Suprapubic skin (tissue), 4 donors: ENCODE results near the gene SNX1. TPM values are rescaled to one million over a fixed set of nuclear protein-coding genes. Genes with fewer than 3 reads are reported as not detected.

Experiments used
- DNase-seq, 2 donors: peaks; one replicate each; pipeline ENCODE4 v3.0.0-alpha.2; 2019; ENCODE audit warnings: low spot score in 2 of 2
- H3K27ac ChIP-seq: fragments of 200-600 bp; sonication (generic); one replicate; pipeline ENCODE4 v1.5.1; 2019
- H3K27me3 ChIP-seq: fragments of 200-600 bp; sonication (generic); one replicate; pipeline ENCODE4 v1.5.1; 2019
- H3K36me3 ChIP-seq: fragments of 200-600 bp; sonication (generic); one replicate; pipeline ENCODE4 v1.5.1; 2019
- H3K4me1 ChIP-seq: fragments of 200-600 bp; sonication (generic); one replicate; pipeline ENCODE4 v1.5.1; 2019
- H3K4me3 ChIP-seq: fragments of 200-600 bp; sonication (generic); one replicate; pipeline ENCODE4 v1.5.1; 2019; ENCODE audit warnings: mild to moderate bottlenecking
- H3K9me3 ChIP-seq: fragments of 200-600 bp; sonication (generic); one replicate; pipeline ENCODE4 v1.5.1; 2019
- EP300 ChIP-seq: sonication (generic); formaldehyde crosslinking; IDR thresholded peaks from one replicate; pipeline ENCODE4 v1.6.1; 2017; ENCODE audit warnings: antibody characterized with exemption
- POLR2A ChIP-seq, 2 donors: fragments of 450-650 bp; IDR thresholded peaks; one replicate each; pipeline ENCODE4 v1.6.1; 2017; ENCODE audit warnings: antibody characterized with exemption in 2 of 2, mild to moderate bottlenecking in 2 of 2, moderate library complexity in 2 of 2
- POLR2AphosphoS5 ChIP-seq, 3 donors: sonication (generic); formaldehyde crosslinking; IDR thresholded peaks; one replicate each; pipeline ENCODE4 v1.6.1; 2017; ENCODE audit warnings: antibody characterized with exemption in 3 of 3
- WGBS: methylation state at CpG from one replicate; pipeline ENCODE4 v1.1.5; 2018; 5-methylcytosine and 5-hydroxymethylcytosine counted together
- total RNA-seq, 4 donors: library from RNA; depleted of rRNA; stranded (reverse); fragments of >200 nt; gene quantifications; one replicate each; pipeline ENCODE4 v1.1.0, GENCODE V29; 2016
- TF ChIP-seq, protein P1 (sequence below), 2 donors: fragments of 200-600 bp in 1 of 2; fragments of 450-650 bp in 1 of 2; sonication (generic) in 1 of 2; IDR thresholded peaks; one replicate each; pipeline ENCODE4 v1.5.1; 2016 to 2019; ENCODE audit warnings: antibody characterized with exemption in 2 of 2, mild to moderate bottlenecking in 1 of 2, moderate library complexity in 1 of 2

The SNX1 gene
- total RNA-seq, 4 donors from 2014 or later, result 56.4 to 96.6 (median 68.6) TPM

DNA sequence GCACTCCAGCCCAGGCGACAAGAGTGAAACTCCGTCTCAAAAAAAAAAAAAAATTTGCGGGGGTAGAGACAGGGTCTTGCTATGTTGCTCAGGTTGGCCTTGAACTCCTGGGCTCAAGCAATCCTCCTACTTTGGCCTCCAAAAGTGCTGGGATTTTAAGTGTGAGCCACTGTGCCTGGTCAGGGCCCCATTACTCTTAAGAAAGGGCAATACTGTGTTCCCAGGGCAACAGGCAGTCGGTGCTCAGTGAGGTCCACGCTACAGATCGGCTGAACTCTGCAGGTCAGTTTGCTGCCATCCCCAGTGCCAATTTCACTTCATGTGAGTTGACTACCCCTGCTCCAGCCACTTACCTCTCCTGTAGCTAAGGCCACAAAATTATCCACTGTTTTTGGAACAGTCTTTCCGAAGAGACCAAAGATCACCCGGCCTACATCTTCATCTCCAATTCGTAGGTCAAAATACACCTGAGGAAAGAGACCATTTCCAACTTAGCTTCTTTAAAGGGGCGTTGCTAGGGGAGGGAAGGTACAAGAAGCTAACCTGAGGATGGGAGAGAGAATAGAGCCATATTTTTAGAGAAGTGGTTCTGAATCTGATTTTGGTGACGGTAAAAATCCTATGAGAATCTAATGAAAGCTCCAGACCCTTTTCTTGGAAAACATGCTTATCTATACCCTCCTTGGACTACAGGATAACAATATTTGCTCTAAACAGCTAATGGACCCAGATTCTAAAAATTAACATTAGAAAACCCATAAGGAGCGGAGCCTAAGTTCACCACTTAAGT lies 66.1 kb downstream of the SNX1 start:
- Histone ChIP-seq H3K4me1 (peaks cover 45% of the 10 kb centered on the region), H3K27ac (peak overlapping the region; percentile 79), H3K9me3 (no peaks in the 10 kb centered on the region), H3K4me3 (peak overlapping the region; percentile 94), H3K36me3 (peaks cover 47% of the 10 kb centered on the region), H3K27me3 (no peaks in the 10 kb centered on the region)
- DNase-seq, result peak in 1 of 2 donors; percentile 7
- TF ChIP-seq, protein P1, sequence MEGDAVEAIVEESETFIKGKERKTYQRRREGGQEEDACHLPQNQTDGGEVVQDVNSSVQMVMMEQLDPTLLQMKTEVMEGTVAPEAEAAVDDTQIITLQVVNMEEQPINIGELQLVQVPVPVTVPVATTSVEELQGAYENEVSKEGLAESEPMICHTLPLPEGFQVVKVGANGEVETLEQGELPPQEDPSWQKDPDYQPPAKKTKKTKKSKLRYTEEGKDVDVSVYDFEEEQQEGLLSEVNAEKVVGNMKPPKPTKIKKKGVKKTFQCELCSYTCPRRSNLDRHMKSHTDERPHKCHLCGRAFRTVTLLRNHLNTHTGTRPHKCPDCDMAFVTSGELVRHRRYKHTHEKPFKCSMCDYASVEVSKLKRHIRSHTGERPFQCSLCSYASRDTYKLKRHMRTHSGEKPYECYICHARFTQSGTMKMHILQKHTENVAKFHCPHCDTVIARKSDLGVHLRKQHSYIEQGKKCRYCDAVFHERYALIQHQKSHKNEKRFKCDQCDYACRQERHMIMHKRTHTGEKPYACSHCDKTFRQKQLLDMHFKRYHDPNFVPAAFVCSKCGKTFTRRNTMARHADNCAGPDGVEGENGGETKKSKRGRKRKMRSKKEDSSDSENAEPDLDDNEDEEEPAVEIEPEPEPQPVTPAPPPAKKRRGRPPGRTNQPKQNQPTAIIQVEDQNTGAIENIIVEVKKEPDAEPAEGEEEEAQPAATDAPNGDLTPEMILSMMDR (IDR thresholded peaks at IDR 0.05), result no peak
- TF ChIP-seq POLR2A (IDR thresholded peaks at IDR 0.05) (no peak), EP300 (no peak), POLR2AphosphoS5 (IDR thresholded peaks at IDR 0.05) (no peak)
- 54% methylated on average over 12 of the region's 12 CpGs for WGBS

DNA sequence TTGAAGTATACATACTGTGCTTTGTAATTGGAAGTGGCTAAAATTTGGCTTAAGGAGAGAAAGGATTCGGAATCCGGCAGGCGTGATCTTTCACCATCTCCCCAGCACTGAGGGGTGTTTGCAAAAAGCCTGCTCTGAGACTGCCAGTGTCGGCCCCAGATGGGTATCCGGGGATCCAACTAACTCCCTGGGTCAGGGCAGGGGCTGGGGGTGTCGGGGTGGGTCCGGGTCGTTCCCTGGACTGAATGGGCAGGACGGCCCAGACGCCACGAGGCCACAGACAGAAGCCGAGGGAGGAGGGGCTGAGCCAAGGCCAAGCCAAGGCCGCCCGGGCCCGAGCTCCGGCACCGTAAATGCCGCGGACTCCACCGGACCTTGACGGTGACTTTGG lies 66.7 kb downstream of the SNX1 start:
- no peaks in the 10 kb centered on the region for H3K27me3 ChIP-seq
- peak; percentile 79 to 82 for DNase-seq
- peak overlapping the region; percentile 94 for H3K4me3 ChIP-seq
- H3K36me3 ChIP-seq, result peaks cover 41% of the 10 kb centered on the region
- TF ChIP-seq POLR2AphosphoS5 (IDR thresholded peaks at IDR 0.05) (no peak), POLR2A (IDR thresholded peaks at IDR 0.05) (no peak), EP300 (no peak)
- TF ChIP-seq, protein P1 (IDR thresholded peaks at IDR 0.05), result no peak
- WGBS, result 2% methylated on average over 15 of the region's 21 CpGs
- peak overlapping the region; percentile 79 for H3K27ac ChIP-seq
- peaks cover 45% of the 10 kb centered on the region for H3K4me1 ChIP-seq
- no peaks in the 10 kb centered on the region for H3K9me3 ChIP-seq

DNA sequence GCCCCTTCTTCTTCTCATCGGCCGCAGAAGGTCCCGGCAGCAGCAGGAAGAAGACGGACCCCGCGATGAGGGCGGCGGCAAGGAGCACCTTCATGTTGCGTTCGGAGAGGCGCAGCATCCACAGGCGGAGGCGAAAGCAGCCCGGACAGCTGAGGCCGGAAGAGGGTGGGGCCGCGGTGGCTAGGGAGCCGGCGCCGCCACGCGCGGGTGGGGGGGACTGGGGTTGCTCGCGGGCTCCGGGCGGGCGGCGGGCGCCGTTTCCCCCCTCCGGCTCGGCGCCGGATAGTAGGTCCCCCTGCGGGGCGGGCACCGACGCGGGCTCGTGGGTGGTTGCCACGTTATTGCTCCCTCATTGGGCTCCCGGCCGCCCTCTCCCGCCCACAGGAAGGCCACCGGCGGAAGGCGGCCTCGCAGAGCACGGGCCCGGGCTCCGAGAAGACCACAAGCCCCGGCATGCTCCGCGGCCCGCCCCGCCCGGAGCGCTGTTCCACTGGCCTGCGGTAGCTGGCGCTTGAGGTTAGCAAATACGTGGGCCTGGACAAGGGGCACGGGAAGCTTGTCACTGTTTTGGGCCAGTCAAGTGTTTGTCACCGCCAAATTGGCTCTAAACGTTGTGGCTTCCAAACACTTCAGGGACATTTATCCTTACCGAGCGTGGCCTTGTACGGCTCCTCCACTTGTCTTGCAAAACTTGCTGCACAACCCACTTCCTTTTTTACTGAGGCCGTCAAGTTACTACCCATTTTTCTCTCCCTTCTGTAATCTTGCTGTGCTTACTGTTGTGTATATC lies 67.3 kb downstream of the SNX1 start, which contains the start of gene PPIB:
PPIB (minus strand) TSS at position 154 of the 790 bp plus-strand sequence; CDS start at position 118, 36 bp downstream.
- Histone ChIP-seq H3K9me3 (no peaks in the 10 kb centered on the region), H3K4me3 (peak within 1 kb of the TSS; percentile 94), H3K4me1 (peaks cover 45% of the 10 kb centered on the region), H3K36me3 (peaks cover 35% of the 10 kb centered on the region), H3K27ac (peak within 1 kb of the TSS; percentile 79), H3K27me3 (no peaks in the 10 kb centered on the region)
- DNase-seq, result peak; percentile 98
- TF ChIP-seq POLR2A (IDR thresholded peaks at IDR 0.05) (peak in 1 of 2 donors; percentile 70), EP300 (no peak), POLR2AphosphoS5 (IDR thresholded peaks at IDR 0.05) (peak; percentile 43 to 90 (median 87))
- TF ChIP-seq, protein P1 (IDR thresholded peaks at IDR 0.05), result peak in 1 of 2 donors; percentile 24
- 1% methylated on average over 40 of the region's 69 CpGs for WGBS

DNA sequence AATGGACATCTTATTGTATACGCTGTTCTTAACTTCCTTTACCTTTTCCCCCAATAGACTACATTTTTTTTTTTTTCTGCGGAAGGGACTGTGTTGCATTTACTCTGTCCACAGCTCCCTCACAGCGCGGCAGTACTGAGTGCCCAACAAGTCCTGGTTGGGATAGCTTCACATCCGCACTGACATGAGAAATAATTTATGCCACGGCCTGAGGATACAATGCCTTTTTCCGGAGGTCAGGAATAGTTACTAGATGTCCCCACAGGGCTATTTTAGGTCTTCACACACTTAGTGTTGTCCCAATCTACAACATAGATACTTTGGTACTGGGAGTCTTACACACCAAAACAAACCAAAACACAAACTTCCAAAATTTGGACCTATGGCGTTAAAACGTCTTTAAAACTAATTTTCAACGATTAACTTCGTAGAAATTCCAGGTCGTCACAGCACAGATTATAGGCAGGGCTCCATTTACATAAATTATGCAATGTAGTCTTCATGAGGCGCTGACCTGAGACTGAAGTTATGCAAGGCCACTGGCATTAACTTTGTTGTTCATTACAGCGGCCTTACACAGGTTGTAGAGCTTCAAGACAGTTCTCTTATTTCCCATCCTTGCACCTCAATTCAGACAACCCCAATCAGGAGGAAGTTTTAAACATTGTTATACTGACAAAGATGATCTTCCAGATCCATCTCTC lies 68.0 kb downstream of the SNX1 start:
- no peak for DNase-seq
- Histone ChIP-seq H3K27ac (peak overlapping the region; percentile 79), H3K9me3 (no peaks in the 10 kb centered on the region), H3K4me1 (peaks cover 45% of the 10 kb centered on the region), H3K4me3 (peak overlapping the region; percentile 94), H3K36me3 (peaks cover 28% of the 10 kb centered on the region), H3K27me3 (no peaks in the 10 kb centered on the region)
- 38% methylated on average over 14 of the region's 14 CpGs for WGBS
- TF ChIP-seq EP300, result no peak
- TF ChIP-seq POLR2A (IDR thresholded peaks at IDR 0.05), result no peak
- TF ChIP-seq POLR2AphosphoS5 (IDR thresholded peaks at IDR 0.05), result no peak
- TF ChIP-seq, protein P1 (IDR thresholded peaks at IDR 0.05), result no peak
